SK-N-SH (cell line): ENCODE data around the gene TEN1. TPM values are rescaled to one million over a fixed set of nuclear protein-coding genes. Genes with fewer than 3 reads are reported as not detected.

ENCODE experiments used
- CTCF ChIA-PET: fragments of 300-600, 350-600 bp; formaldehyde crosslinking; extraction: SDS; loops from one replicate; lab custom pipeline; 2021; lab: Yijun Ruan, JAX
- POLR2A ChIA-PET: fragments of 350-600 bp; sonication (Branson Sonifier 250); formaldehyde crosslinking; extraction: SDS; loops from one replicate; lab custom pipeline; 2020; ENCODE audit warnings: antibody characterized with exemption, inconsistent platforms; lab: Yijun Ruan, JAX
- DNase-seq: peaks from one replicate; pipeline ENCODE4 v3.0.0; 2012
- H2AFZ ChIP-seq: fragments of 200-600 bp; sonication (generic); 2 replicates; pipeline ENCODE4 v1.8.1; 2016; ENCODE audit warnings: antibody characterized with exemption, mild to moderate bottlenecking, low read depth
- H3F3A ChIP-seq: fragments of 200-600 bp; sonication (generic); replicated peaks from 2 replicates; pipeline ENCODE3; 2016; ENCODE audit warnings: antibody characterized with exemption, mild to moderate bottlenecking; ENCODE audit not compliant: insufficient read depth
- H3K27ac ChIP-seq, 2 experiments: fragments of 200-500 bp in 1 of 2; fragments of 200-600 bp in 1 of 2; sonication (Bioruptor generic) in 1 of 2; sonication (generic), shearing (Covaris generic) in 1 of 2; 2 replicates each; pipeline versions ENCODE4 v1.5.1 to v1.6.1; 2014 to 2016; ENCODE audit warnings: low read depth in 2 of 2, inconsistent platforms in 1 of 2, low read length in 1 of 2, mild to moderate bottlenecking in 1 of 2, mixed read lengths in 1 of 2
- H3K27me3 ChIP-seq: fragments of 200-600 bp; sonication (generic), shearing (Covaris generic); 2 replicates; pipeline ENCODE4 v1.6.1; 2016; ENCODE audit warnings: mixed run types; ENCODE audit not compliant: insufficient read depth
- H3K36me3 ChIP-seq, 2 experiments: fragments of 200-500 bp in 1 of 2; fragments of 200-600 bp in 1 of 2; sonication (Bioruptor generic) in 1 of 2; sonication (generic) in 1 of 2; replicated peaks in 1 of 2; 2 replicates each; pipeline versions ENCODE3 to v1.5.1; 2014 to 2016; ENCODE audit warnings: low read length in 1 of 2, mild to moderate bottlenecking in 1 of 2; ENCODE audit not compliant: insufficient read depth in 2 of 2, control insufficient read depth in 1 of 2
- H3K4me1 ChIP-seq, 2 experiments: fragments of 200-500 bp in 1 of 2; fragments of 200-600 bp in 1 of 2; sonication (Bioruptor generic) in 1 of 2; sonication (generic), shearing (Covaris generic) in 1 of 2; 2 replicates each; pipeline versions ENCODE4 v1.5.1 to v1.6.1; 2014 to 2016; ENCODE audit warnings: low read depth in 1 of 2, low read length in 1 of 2, mixed run types in 1 of 2; ENCODE audit not compliant: insufficient read depth in 2 of 2, control insufficient read depth in 1 of 2
- H3K4me2 ChIP-seq: fragments of 200-600 bp; sonication (generic), shearing (Covaris generic); 2 replicates; pipeline ENCODE4 v1.6.1; 2017; ENCODE audit warnings: mixed run types
- H3K4me3 ChIP-seq, 2 experiments: fragments of 200-500 bp in 1 of 2; fragments of 200-600 bp in 1 of 2; sonication (Bioruptor generic) in 1 of 2; sonication (generic), shearing (Covaris generic) in 1 of 2; 2 replicates each; pipeline versions ENCODE4 v1.5.1 to v1.8.1; 2014 to 2016; ENCODE audit warnings: low read depth in 2 of 2, inconsistent platforms in 1 of 2, low read length in 1 of 2, mild to moderate bottlenecking in 1 of 2, mixed read lengths in 1 of 2, moderate library complexity in 1 of 2
- H3K79me2 ChIP-seq: fragments of 200-600 bp; sonication (generic); 2 replicates; pipeline ENCODE4 v1.8.1; 2017; ENCODE audit warnings: mild to moderate bottlenecking; ENCODE audit not compliant: insufficient read depth
- H3K9ac ChIP-seq: fragments of 200-600 bp; sonication (generic); 2 replicates; pipeline ENCODE4 v1.6.1; 2017; ENCODE audit warnings: mixed run types
- H3K9me2 ChIP-seq: fragments of 200-600 bp; sonication (generic); 2 replicates; pipeline ENCODE4 v1.6.1; 2017; ENCODE audit warnings: mixed run types
- H3K9me3 ChIP-seq: fragments of 200-600 bp; sonication (generic); 2 replicates; pipeline ENCODE4 v1.6.1; 2017; ENCODE audit warnings: mixed run types, mild to moderate bottlenecking, moderate library complexity
- H4K20me1 ChIP-seq: fragments of 200-600 bp; sonication (generic); 2 replicates; pipeline ENCODE4 v1.6.1; 2017; ENCODE audit warnings: mild to moderate bottlenecking, mixed run types; ENCODE audit not compliant: insufficient read depth
- ELF1 ChIP-seq: IDR thresholded peaks from 2 replicates; pipeline ENCODE4 v1.4.0; 2012
- EP300 ChIP-seq, 2 experiments: IDR thresholded peaks; 2 replicates each; pipeline versions ENCODE4 v1.4.0 to v1.6.1; 2012; ENCODE audit warnings: borderline replicate concordance in 1 of 2, low read depth in 1 of 2, low read length in 1 of 2
- FOXM1 ChIP-seq: IDR thresholded peaks from 2 replicates; pipeline ENCODE4 v1.4.0; 2012; ENCODE audit warnings: low read depth, mild to moderate bottlenecking
- GABPA ChIP-seq: IDR thresholded peaks from 2 replicates; pipeline ENCODE4 v1.4.0; 2012; ENCODE audit warnings: low read depth, mild to moderate bottlenecking
- NFIC ChIP-seq: IDR thresholded peaks from 2 replicates; pipeline ENCODE4 v1.4.0; 2012; ENCODE audit warnings: borderline replicate concordance
- NRF1 ChIP-seq: IDR thresholded peaks from 2 replicates; pipeline ENCODE4 v1.6.1; 2012; ENCODE audit warnings: low read depth, mild to moderate bottlenecking, low read length
- PBX3 ChIP-seq: IDR thresholded peaks from 2 replicates; pipeline ENCODE4; 2012
- RAD21 ChIP-seq: IDR thresholded peaks from 2 replicates; pipeline ENCODE4 v1.6.1; 2012; ENCODE audit warnings: mild to moderate bottlenecking, low read length
- REST ChIP-seq: IDR thresholded peaks from 2 replicates; pipeline ENCODE4 v1.6.1; 2012; ENCODE audit warnings: mild to moderate bottlenecking, low read depth, low read length, moderate library complexity
- RFX5 ChIP-seq: IDR thresholded peaks from 2 replicates; pipeline ENCODE4 v1.6.1; 2012; ENCODE audit warnings: mild to moderate bottlenecking, improper control_type of control experiment, low read length
- SIN3A ChIP-seq: IDR thresholded peaks from 2 replicates; pipeline ENCODE4 v1.6.1; 2012; ENCODE audit warnings: low read depth, mild to moderate bottlenecking, low read length, moderate library complexity, borderline replicate concordance
- YY1 ChIP-seq: IDR thresholded peaks from 2 replicates; pipeline ENCODE4 v1.4.0; 2012; ENCODE audit warnings: low read depth, mild to moderate bottlenecking
- WGBS: methylation state at CpG from one replicate; pipeline ENCODE4 v1.1.6; 2017; ENCODE audit warnings: low lambda C conversion rate; 5-methylcytosine and 5-hydroxymethylcytosine counted together
- polyA plus RNA-seq, 3 experiments: library from polyadenylated mRNA; depleted of rRNA; stranded (reverse); fragments of >200 nt; gene quantifications; 2 replicates each; pipeline ENCODE4 v1.2.3, GENCODE V29; 2012

The TEN1 gene
- polyA plus RNA-seq, 1 of the 3 experiments (the other 2 are of a cell fraction), result 33.6 TPM

- H4K20me1 ChIP-seq, result no peaks in the 10 kb centered on the region
- no peak for DNase-seq
Measured at GRCh38 chr17:76025294-76025693, 46.3 kb downstream of the TEN1 start.

GRCh38 chr17:76026714-76027158 is 47.7 kb downstream of the TEN1 start:
- Histone ChIP-seq H3K9me3 (no peaks in the 10 kb centered on the region), H3K27ac (no peak overlapping the region), H3K36me3 (no peaks in the 10 kb centered on the region), H3K4me1 (peaks cover 9 to 13% of the 10 kb centered on the region in 2 experiments; a peak in 3 of 4 replicates), H3K27me3 (no peaks in the 10 kb centered on the region), H3K9me2 (no peaks in the 10 kb centered on the region), H3F3A (peaks cover 9% of the 10 kb centered on the region), H4K20me1 (no peaks in the 10 kb centered on the region), H3K4me2 (no peak overlapping the region), H2AFZ (no peak overlapping the region), H3K9ac (no peak overlapping the region), H3K4me3 (no peak overlapping the region), H3K79me2 (no peaks in the 10 kb centered on the region)
- ChIA-PET POLR2A (no interaction called here), CTCF (interaction anchor here (1.2 to 1.5 kb wide), 2 partner anchors 9 to 253 kb away, joined by 3 read pairs; no protein-coding TSS in a partner anchor)
- no peak for DNase-seq
- TF ChIP-seq ELF1 (no peak), EP300 (IDR thresholded peaks at IDR 0.05; ENCODE audit: borderline replicate concordance in 1 of 2, low read depth in 1 of 2, low read length in 1 of 2) (no peak), FOXM1 (no peak), RFX5 (no peak), PBX3 (no peak), REST (no peak), NRF1 (no peak), SIN3A (no peak)
- WGBS, result 82% methylated on average over 7 of the region's 15 CpGs

More at GRCh38 chr17:76025294-76025693, 46.3 kb downstream of the TEN1 start:
- Histone ChIP-seq H3K9me2 (no peaks in the 10 kb centered on the region), H3F3A (peaks cover 14% of the 10 kb centered on the region), H3K9ac (no peak overlapping the region), H3K9me3 (no peaks in the 10 kb centered on the region), H3K27ac (no peak overlapping the region), H3K4me3 (no peak overlapping the region), H3K27me3 (no peaks in the 10 kb centered on the region), H3K36me3 (no peaks in the 10 kb centered on the region), H3K79me2 (no peaks in the 10 kb centered on the region), H2AFZ (no peak overlapping the region), H3K4me2 (no peak overlapping the region), H3K4me1 (peaks cover 9 to 13% of the 10 kb centered on the region in 2 experiments; a peak in 3 of 4 replicates)
- 81% methylated on average over 12 of the region's 12 CpGs for WGBS
- TF ChIP-seq YY1 (no peak), ELF1 (no peak), REST (no peak), GABPA (no peak), RAD21 (no peak), SIN3A (no peak), NFIC (no peak)
- POLR2A ChIA-PET, result no interaction called here
- CTCF ChIA-PET, result interaction anchor here (0.7 to 1.6 kb wide), 5 partner anchors 11 to 255 kb away, joined by 3 to 14 read pairs (median 4); partner anchors contain the start of gene CDK3
